A204.1 (cell line): ENCODE data around the gene ZXDC.

Experiments
- FAIRE-seq: peaks from 2 replicates; lab custom pipeline; 2012; peaks lifted over from hg19 to GRCh38; lab: Jason Lieb, UNC

Gene ZXDC

GRCh38 chr3:126512026-126512425 is 36.3 kb upstream of the ZXDC start:
- FAIRE-seq = no peak

DNA sequence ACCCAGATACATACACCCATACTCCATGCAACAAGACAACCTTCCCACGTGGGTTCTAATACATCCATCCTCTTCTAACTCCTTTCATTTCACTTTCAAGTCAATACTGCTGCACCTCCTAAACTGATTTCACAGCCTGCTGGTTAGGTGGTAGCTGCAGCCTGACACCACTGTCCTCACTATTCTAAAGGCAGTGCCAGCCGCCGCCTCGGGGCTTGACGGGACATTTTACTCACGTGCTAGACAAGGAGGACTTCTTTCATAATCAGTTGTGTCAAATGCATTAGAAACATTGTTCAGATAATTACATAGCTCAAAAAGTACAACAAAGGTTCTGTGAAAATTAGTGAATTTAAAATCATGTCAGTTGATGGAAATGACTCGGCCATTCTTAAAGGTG is 35.6 kb upstream of the ZXDC start:
- FAIRE-seq = no peak

GRCh38 chr3:126510308-126510910 is 34.7 kb upstream of the ZXDC start:
- FAIRE-seq = no peak

DNA sequence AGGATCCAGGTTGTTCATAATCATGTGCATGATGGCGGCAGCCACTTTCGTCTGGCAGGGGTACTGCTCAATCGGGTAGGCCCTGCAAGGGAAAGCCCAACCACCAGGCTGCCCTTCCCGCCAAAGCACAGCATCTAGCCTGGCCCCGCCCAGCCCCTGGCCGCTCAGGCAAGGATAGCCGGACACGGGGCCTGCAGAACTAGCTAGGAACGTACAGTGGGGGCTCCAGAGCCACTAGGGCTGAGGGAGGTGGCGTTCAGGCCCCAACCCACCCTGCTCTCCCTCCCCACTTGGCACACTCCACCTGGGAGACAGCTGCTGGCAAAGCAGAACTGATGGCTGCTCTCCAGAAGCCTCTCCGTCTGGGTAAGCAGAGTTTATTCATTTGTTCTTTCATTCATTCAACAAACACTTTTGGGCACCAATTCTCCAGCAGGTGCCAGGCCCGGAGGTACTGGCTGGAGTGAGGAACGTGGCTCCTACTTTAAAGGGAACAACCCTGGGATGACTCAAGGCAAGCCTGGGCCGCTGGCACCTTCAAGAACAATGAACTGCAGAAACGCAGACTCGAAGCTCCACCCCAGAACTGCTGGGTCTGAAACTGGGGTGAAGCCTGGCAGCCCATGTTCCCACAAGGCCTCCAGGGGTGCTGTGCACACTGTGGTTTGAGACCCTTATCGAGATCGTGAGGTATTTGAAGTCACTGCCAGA is 34.1 kb upstream of the ZXDC start:
- FAIRE-seq = no peak

DNA sequence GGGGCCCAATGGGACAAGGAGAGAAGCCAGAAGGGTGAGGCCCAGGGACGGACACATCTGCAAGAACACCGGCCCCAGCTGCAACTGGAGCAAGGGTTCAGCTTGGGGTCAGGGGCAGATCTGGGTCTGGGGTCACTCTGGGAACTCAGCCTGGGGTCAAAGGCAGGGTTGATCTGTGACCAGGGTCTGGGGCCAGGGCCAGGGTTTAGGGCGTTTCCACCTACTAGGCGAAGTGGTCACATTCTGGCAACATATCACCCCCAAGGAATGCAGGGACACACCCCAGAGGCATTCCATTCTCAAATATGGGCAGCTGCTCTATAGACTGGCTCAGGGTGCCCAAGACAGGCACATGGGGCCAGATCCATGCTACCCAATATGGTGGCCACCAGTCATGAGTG is 32.9 kb upstream of the ZXDC start:
- FAIRE-seq = no peak

DNA sequence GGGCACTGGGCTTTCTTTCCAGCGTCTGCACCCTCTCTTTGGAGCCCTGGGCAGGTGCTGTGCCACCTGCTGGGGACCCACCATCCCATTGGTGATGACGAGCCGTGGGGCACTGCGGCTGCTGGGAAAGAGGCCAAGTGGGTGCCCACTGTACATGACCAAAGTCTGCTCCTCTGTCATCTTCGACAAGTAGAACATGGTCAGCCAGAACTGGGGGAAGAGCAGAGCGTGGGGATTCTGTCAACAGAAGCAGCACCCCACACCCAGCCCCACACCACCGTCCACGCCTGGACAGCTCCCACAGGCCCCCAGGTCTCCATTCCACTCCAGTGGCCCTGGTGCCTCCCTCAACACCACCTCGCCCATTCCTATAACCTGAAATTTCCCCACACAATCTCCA is 32.2 kb upstream of the ZXDC start:
- no peak for FAIRE-seq

DNA sequence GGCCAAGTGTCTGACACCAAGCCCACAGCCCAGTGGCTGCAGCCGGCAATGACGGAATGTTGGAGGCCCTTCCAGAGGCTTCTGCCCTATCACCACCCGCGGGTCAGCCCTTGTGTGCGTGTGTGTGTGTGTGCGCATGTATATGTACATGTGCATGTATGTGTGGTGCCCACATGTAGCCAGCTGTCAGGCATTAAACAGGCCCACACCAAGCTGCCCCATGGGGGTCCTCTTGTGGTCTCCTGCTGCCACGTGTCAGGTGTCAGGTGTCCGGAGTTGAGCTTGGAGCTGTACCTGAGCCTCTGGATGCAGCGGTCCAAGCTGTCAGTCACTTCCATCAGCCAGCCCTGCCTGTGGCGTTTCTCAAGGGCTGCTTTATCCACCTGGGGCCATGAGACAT is 28.0 kb upstream of the ZXDC start:
- FAIRE-seq = no peak

DNA sequence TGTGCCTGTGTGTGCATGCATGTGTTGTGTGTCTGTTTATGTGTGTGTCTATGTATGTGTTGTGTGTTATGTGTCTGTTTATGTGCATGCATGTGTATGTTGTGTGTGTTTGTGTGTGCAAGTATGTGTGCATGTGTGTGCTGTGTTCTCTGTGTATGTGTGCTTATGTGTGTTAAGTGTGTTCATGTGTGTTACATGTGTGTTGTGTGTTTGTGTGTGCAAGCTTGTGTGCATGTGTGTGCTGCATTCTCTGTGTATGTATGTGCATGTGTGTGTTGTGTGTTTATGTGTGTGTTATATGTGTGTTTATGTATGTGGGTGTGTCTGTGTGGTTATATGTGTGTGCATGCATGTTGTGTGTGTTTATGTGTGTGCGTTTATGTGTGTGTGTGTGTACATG is 27.0 kb upstream of the ZXDC start:
- no peak for FAIRE-seq

DNA sequence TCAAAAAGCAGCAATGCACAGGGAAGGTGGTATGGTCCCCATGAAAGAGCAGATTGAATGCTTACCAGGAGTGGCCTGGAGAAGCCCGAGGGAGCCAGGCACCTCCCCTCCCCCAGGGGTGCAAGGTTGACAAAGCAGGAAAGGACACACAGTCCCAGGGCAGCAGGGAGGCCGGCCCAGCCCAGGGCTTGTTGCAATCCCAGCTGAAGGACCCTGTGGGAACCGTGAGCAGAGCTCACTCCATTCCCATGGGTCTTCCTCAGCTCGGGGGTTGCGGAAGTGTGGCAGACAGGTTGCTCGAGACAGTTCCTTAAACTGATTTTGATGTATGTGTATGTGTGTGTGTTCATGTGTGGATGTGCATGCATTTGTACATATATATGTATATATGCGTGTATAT is 26.0 kb upstream of the ZXDC start:
- FAIRE-seq = no peak

DNA sequence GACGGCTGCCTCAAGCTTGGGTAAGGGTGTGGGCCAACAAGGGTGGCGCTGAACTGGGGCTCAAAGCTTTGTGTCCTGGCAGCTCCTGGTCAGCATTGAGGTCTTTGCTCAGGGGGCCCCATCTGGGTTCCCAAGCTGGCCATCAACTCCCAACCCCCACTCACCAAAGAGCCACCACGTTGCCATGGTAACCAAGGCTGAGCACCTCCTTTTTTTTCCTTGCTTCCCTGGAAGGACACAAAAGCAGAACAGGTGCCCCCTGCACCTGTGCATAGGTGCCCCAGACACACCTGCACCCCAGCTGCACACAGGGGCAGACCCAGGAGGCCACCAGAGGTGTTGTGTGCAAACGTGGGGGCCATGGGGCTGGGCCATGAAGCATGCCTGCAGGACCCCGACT is 25.4 kb upstream of the ZXDC start:
- FAIRE-seq = no peak

GRCh38 chr3:126500016-126500415 is 24.3 kb upstream of the ZXDC start:
- no peak for FAIRE-seq

- FAIRE-seq = no peak
These were observed 23.7 kb upstream of the ZXDC start for GRCh38 chr3:126499401-126499800.

DNA sequence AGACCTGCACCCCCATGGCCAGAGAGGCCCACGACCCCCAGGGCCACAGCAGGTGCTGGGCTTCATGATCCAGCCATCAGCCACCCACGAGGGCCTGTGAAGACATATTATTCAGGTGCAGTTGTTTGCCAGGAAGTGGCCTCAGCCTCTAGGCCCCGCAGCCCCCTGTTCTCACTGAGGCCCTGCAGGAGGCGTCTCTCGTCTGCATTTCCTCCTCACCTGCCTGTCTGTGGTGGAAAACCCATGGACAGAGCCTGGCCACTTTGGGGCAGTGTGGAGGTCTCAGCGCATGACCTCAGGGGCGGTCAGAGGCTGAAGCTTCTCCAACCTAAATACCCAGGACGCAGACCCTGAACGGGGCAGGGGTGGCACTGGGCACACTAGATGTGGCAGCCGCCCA is 23.2 kb upstream of the ZXDC start:
- no peak for FAIRE-seq

GRCh38 chr3:126498461-126498860 is 22.8 kb upstream of the ZXDC start:
- FAIRE-seq = no peak

DNA sequence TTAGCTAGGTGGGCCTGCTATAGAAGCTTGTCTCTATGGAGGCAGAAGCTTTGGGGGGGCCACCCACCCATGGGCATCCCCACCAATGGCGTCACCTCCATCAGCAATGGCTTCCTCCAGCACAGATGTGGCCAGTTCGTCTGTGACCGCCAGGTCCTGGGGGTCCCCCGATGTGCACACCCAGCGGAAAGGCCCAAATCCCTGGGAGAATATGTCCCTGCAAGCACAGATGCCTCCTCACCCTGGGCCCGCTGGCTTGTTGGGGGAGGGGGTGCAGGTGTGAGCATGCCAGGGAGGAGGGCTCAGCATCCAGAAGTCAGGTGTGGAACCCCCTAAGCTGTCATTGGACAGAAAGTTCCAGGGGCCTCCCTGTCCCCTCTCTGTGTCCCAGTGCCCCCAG is 22.3 kb upstream of the ZXDC start:
- no peak for FAIRE-seq

DNA sequence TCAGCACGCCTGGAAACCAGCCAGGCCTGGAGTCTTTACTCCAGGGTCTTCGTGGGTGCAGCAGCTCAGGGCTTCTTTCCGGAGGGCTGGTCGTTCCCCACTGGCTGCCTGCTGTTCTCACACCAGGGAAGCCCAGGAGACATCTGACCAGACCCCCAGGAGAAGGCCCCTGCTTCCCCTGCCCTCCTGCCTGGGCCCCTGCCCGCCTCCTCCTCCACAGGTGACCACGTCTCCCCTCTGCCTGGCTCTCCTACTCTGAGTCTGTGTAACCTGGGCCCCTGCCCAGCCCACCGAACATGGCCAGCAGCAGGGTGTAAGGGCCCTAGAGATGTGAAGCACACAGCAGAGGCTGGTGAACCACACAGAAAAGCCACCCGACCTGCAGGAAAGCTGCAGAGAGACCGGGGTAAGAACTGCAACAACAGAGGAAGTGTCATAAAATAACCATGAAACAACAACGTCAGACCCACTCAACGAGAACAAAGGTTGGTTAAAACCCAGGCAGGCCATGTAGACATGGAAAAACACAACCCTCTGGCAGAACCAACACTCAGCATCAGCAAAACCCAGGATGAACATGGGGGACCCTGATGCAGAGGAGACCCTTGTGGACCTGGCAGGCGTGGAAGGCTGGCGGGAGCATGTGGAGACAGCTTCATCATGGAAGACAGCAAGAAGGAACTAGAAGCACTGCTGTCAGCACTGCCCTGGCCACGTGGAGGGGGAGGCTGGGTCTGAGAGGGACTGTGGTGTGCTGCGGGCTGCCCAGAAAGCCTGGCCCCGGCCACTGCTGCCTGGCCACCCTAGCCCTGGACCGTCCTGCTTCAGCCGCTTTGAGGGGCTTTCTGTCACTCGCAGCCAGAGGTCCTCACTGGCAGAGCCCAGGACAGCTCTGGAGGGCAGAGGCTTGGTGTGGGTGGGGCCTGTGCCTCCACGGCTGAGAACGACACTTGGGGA is 21.5 kb upstream of the ZXDC start:
- FAIRE-seq = no peak

GRCh38 chr3:126495786-126496185 is 20.1 kb upstream of the ZXDC start:
- no peak for FAIRE-seq

GRCh38 chr3:126494970-126495230 is 19.2 kb upstream of the ZXDC start:
- no peak for FAIRE-seq

DNA sequence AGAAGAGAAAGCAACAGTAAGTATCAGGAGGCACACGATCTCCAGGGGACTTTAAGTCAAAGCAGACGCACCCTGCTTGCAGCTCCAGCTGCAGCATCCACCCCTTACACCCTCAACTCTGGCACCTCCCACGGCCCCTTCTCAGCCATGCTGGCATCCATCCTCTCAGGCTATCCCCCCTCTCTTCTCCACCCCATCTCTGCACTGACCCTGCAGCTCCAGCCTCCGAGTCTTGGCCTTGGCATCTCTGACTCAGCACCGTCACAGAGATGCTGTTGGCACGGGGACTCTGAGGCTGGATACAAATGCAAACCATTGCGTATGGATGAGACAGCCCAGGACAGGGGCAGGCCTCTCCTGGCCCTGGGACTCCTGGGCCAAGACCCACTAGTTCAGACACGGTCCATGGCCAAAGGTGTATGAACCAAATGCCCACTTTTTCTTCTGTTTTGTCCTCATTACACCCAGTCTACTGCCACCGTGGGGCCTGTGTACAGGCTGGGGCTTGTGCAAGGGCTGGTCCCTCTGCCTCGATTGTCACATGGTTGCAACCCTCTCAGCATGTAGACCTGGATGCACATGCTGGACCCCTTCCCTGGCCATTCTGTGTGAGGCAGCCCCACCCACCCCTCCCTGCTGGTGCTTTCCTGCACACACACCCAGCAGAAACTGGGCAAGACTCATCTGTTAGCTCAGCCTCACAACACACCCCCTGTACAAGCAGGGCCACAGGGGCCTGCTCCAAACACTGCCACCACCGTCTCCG is 18.7 kb upstream of the ZXDC start:
- no peak for FAIRE-seq

- FAIRE-seq = no peak
These were observed 18.0 kb upstream of the ZXDC start for GRCh38 chr3:126493739-126494138.

DNA sequence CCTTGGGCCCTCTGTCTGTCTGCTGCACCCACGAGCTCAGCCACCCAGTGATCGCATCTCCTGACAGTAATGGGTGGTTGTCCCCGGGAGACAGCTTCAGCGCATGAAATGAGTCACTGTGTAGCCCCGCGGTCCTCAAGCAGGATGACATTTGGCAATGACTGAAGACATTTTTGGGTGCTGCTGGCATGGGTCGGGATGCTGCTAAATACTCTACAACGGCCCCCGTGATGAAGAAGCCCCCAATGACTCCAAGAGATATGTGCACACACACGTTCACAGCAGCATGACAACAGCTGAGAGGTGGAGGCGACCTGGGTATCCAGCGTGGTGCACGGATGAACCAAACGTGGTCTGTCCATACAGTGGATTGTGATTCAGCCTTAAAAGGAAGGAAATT is 17.4 kb upstream of the ZXDC start:
- no peak for FAIRE-seq

- FAIRE-seq = no peak
These were observed 15.7 kb upstream of the ZXDC start for GRCh38 chr3:126491221-126492013.
